Uterus (tissue), 4 donors: ENCODE data around the gene KRTAP3-1. TPM values are rescaled to one million over a fixed set of nuclear protein-coding genes. Genes with fewer than 3 reads are reported as not detected.

Source experiments
- DNase-seq, 2 donors: peaks; one replicate each; pipeline ENCODE4 v3.0.0-alpha.2; 2019 to 2020
- H3K27ac ChIP-seq, 2 donors: fragments of 200-600 bp; sonication (generic); 1 replicate in 1 of 2; 2 replicates in 1 of 2; pipeline ENCODE4 v1.5.1; 2016 to 2018
- H3K27me3 ChIP-seq, 2 donors: fragments of 200-600 bp; sonication (generic); one replicate each; pipeline ENCODE4 v1.5.1; 2018 to 2019; ENCODE audit warnings: control low read depth in 1 of 2
- H3K36me3 ChIP-seq, 2 donors: fragments of 200-600 bp; sonication (generic); one replicate each; pipeline ENCODE4 v1.5.1; 2019; ENCODE audit warnings: control low read depth in 1 of 2
- H3K4me1 ChIP-seq, 2 donors: fragments of 200-600 bp; sonication (generic); one replicate each; pipeline ENCODE4 v1.5.1; 2018 to 2019; ENCODE audit warnings: control low read depth in 1 of 2
- H3K4me3 ChIP-seq, 2 donors: fragments of 200-600 bp; sonication (generic); 1 replicate in 1 of 2; 2 replicates in 1 of 2; pipeline ENCODE4 v1.5.1; 2018 to 2019; ENCODE audit warnings: mild to moderate bottlenecking in 1 of 2
- H3K9me3 ChIP-seq, 2 donors: fragments of 200-600 bp; sonication (generic); one replicate each; pipeline ENCODE4 v1.5.1; 2019; ENCODE audit warnings: control low read depth in 1 of 2
- CTCF ChIP-seq, 4 experiments: fragments of 200-600 bp in 2 of 4; fragments of 450-650 bp in 2 of 4; sonication (generic) in 2 of 4; IDR thresholded peaks; one replicate each; pipeline ENCODE4 v1.5.1; 2016 to 2019; ENCODE audit warnings: antibody characterized with exemption in 4 of 4, mild to moderate bottlenecking in 2 of 4, moderate library complexity in 1 of 4
- POLR2A ChIP-seq, 2 donors: fragments of 450-650 bp; IDR thresholded peaks; one replicate each; pipeline ENCODE4 v1.6.1; 2016; ENCODE audit warnings: antibody characterized with exemption in 2 of 2, mild to moderate bottlenecking in 1 of 2, moderate library complexity in 1 of 2
- intact Hi-C: fragments of 100-400 bp; cut with DNase I; formaldehyde crosslinking; loops from one replicate; pipeline ENCODE4 v1.15.1; 2023; ENCODE audit warnings: low total_unique reads
- total RNA-seq, 4 donors: library from RNA; depleted of rRNA in 3 of 4; stranded (reverse); fragments of >200 nt in 3 of 4; gene quantifications; one replicate each; pipeline versions ENCODE4 v1.1.0 to v1.2.4, GENCODE V29; 2014 to 2023
- donor health status: DM: yes; HTN: yes; CAD: no.

Gene KRTAP3-1
- total RNA-seq, 4 donors from 2014 or later, result not detected

DNA sequence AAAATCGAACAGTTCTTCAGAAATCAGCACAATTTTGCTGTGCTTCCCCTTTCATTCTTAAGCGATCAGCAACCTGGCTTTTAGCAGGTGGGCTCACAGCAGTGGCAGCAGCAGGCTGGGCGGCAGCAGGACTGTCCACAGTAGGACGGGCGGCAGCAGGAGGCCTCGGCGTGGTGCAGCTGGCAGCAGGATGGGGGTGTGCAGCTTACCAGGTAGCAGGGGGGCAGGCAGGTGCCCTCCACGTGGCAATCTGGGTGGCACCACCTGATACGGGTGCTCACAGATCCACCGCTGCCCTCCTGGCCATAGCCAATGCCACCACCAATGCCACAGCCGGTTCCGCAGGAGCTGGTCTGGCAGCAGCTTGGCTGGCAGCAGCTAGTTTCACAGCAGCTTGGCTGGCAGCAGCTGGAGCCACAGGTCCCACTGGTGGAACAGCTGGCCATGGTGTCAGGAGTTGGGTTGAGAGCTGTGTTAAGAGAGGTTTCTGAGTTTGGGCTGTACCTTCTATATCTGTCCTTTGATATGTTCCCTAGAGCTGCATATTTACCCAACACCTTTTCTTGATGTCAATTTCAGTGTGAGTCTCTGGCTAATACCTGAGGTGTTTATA is 20.8 kb upstream of the KRTAP3-1 start, which contains the start of gene KRTAP1-4:
KRTAP1-4 (minus strand) TSS at position 563 of the 613 bp plus-strand sequence; CDS start at position 446, 117 bp downstream.
- H3K27me3 ChIP-seq, result no peaks in the 10 kb centered on the region
- H3K27ac ChIP-seq, result no peak within 1 kb of the TSS
- H3K9me3 ChIP-seq, result no peaks in the 10 kb centered on the region
- no peak for DNase-seq
- intact Hi-C loops, result no loop called here
- H3K36me3 ChIP-seq, result no peaks in the 10 kb centered on the region
- no peak within 1 kb of the TSS for H3K4me3 ChIP-seq
- no peaks in the 10 kb centered on the region for H3K4me1 ChIP-seq
- TF ChIP-seq POLR2A (IDR thresholded peaks at IDR 0.05) (no peak), CTCF (IDR thresholded peaks at IDR 0.05) (no peak)

DNA sequence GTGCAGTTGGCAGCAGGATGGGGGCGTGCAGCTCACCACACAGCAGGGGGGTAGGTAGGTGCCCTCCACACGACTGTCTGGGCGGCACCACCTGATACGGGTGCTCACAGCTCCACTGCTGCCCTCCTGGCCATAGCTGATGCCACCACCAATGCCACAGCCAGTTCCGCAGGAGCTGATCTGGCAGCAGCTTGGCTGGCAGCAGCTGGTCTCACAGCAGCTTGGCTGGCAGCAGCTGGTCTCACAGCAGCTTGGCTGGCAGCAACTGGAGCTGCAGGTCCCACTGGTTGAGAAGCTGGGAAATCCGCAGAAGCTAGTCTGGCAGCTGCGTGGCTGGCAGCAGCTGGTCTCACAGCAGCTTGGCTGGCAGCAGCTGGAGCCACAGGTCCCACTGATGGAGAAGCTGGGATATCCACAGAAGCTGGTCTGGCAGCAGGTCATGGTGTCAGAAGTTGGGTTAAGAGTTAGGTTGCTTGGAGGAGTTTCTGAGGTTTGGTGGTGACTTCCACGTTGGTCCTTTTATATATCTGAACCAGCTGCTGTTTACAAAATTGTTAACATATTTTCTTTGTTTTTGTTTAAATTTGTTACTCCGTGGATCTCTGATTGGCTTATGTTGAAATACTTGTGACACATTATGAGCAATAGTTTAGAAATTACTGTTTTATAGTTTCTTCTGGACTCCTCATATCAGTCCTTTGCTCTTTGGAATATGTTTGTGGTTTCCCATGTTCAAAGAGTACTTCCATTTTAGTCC is 18.0 kb upstream of the KRTAP3-1 start, which contains the start of gene KRTAP1-5:
KRTAP1-5 (minus strand) TSS at position 494 of the 757 bp plus-strand sequence; CDS start at position 441, 53 bp downstream.
- no peak for DNase-seq
- no peaks in the 10 kb centered on the region for H3K36me3 ChIP-seq
- no peak within 1 kb of the TSS for H3K4me3 ChIP-seq
- H3K27ac ChIP-seq, result no peak within 1 kb of the TSS
- intact Hi-C loops, result no loop called here
- H3K4me1 ChIP-seq, result no peaks in the 10 kb centered on the region
- TF ChIP-seq POLR2A (IDR thresholded peaks at IDR 0.05) (no peak), CTCF (IDR thresholded peaks at IDR 0.05) (no peak)
- H3K27me3 ChIP-seq, result no peaks in the 10 kb centered on the region
- H3K9me3 ChIP-seq, result no peaks in the 10 kb centered on the region

- Histone ChIP-seq H3K9me3 (no peaks in the 10 kb centered on the region), H3K36me3 (no peaks in the 10 kb centered on the region), H3K27ac (no peak overlapping the region), H3K4me3 (no peak overlapping the region), H3K27me3 (no peaks in the 10 kb centered on the region), H3K4me1 (no peaks in the 10 kb centered on the region)
- intact Hi-C loops, result no loop called here
- DNase-seq, result no peak
- TF ChIP-seq POLR2A (IDR thresholded peaks at IDR 0.05) (no peak), CTCF (IDR thresholded peaks at IDR 0.05) (no peak)
Measured at GRCh38 chr17:41024697-41025096, 15.8 kb upstream of the KRTAP3-1 start.

DNA sequence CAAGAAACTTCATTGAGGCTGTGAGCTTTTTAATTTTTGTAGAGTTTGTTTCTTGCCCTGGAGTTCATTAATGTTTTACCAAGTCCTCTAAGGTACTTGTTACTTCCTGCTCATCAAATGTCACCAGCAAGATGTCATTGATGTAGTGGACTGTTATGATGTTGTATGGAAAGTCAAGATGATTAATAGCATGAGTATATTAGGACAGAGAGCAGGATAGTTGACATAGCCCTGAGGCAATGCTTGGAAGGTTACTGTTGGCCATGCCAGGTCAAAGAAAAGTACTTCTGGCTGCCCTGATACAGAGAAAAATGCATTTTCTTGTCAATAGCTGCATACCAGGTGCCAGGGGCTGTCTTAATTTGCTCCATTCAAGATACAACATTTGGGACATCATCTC is 11.4 kb upstream of the KRTAP3-1 start:
- intact Hi-C loops, result no loop called here

More for the DNA sequence above, 11.4 kb upstream of the KRTAP3-1 start:
- Histone ChIP-seq H3K9me3 (no peaks in the 10 kb centered on the region), H3K4me3 (no peak overlapping the region), H3K4me1 (no peaks in the 10 kb centered on the region), H3K27ac (no peak overlapping the region), H3K27me3 (no peaks in the 10 kb centered on the region), H3K36me3 (no peaks in the 10 kb centered on the region)
- TF ChIP-seq CTCF (IDR thresholded peaks at IDR 0.05) (no peak), POLR2A (IDR thresholded peaks at IDR 0.05) (no peak)
- no peak for DNase-seq
